HG02588 (cell line): ENCODE results near the gene FITM1.

Experiments used
- ATAC-seq: cut with Tn5 transposase; IDR thresholded peaks from one replicate; pipeline ENCODE4 v1.9.1; 2021; ENCODE audit warnings: mild to moderate bottlenecking, moderate library complexity; ENCODE audit not compliant: unreplicated experiment

Gene FITM1

GRCh38 chr14:24179961-24180796 lies 49.7 kb downstream of the FITM1 start:
- ATAC-seq: no peak

- no peak for ATAC-seq
Observed at GRCh38 chr14:24181371-24182077, 51.1 kb downstream of the FITM1 start.
